Ovary (tissue), 3 donors: ENCODE measurements around the gene MTMR2.

ENCODE experiments used
- POLR2A ChIP-seq: fragments of 450-650 bp; IDR thresholded peaks from one replicate; pipeline ENCODE4 v1.6.1; 2017; ENCODE audit warnings: antibody characterized with exemption, mild to moderate bottlenecking, moderate library complexity
- TF ChIP-seq, protein P1 (sequence below), 3 donors: fragments of 450-650 bp in 2 of 3; fragments of 200-600 bp in 1 of 3; IDR thresholded peaks; one replicate each; pipeline versions ENCODE4 v1.5.1 to v1.8.0; 2016 to 2022; ENCODE audit warnings: antibody characterized with exemption in 3 of 3, mild to moderate bottlenecking in 1 of 3
- donor health status: DM: no; HTN: no; CAD: no.

DNA sequence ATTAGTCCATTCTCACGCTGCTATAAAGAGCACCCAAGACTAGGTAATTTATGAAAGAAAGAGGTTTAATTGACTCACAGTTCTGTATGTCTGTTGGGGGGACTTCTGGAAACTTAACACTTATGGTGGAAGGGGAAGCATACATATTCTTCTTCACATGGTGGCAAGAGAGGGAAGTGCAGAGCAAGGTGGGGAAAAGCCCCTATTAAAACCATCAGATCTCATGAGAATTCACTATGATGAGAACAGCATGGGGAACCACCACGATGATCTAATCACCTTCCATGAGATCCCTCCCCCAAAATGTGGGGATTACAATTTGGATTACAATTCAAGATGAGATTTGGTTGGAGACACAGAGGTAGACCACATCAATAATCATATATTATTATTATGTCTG, 107.9 kb downstream of the MTMR2 start:
- TF ChIP-seq, protein P1, sequence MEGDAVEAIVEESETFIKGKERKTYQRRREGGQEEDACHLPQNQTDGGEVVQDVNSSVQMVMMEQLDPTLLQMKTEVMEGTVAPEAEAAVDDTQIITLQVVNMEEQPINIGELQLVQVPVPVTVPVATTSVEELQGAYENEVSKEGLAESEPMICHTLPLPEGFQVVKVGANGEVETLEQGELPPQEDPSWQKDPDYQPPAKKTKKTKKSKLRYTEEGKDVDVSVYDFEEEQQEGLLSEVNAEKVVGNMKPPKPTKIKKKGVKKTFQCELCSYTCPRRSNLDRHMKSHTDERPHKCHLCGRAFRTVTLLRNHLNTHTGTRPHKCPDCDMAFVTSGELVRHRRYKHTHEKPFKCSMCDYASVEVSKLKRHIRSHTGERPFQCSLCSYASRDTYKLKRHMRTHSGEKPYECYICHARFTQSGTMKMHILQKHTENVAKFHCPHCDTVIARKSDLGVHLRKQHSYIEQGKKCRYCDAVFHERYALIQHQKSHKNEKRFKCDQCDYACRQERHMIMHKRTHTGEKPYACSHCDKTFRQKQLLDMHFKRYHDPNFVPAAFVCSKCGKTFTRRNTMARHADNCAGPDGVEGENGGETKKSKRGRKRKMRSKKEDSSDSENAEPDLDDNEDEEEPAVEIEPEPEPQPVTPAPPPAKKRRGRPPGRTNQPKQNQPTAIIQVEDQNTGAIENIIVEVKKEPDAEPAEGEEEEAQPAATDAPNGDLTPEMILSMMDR (IDR thresholded peaks at IDR 0.05) = no peak
- TF ChIP-seq POLR2A = no peak
